Measurements from ENCODE around the gene UBR4. TPM values are rescaled to one million over a fixed set of nuclear protein-coding genes. Genes with fewer than 3 reads are reported as not detected.

UBR4 gene
- total and polyA plus RNA-seq, 2 experiments from 2014 or later: 140 to 175 TPM

GRCh38 chr1:19073311-19074186 is 136.5 kb downstream of the UBR4 start:
- no peaks in the 10 kb centered on the region for H3K9me3 ChIP-seq (ENCODE audit: low read depth)
- no peak overlapping the region for H2AFZ ChIP-seq
- no peak overlapping the region for H3K4me3 ChIP-seq
- H3K4me2 ChIP-seq: no peak overlapping the region
- DNase-seq (ENCODE audit: low spot score): no peak
- no peaks in the 10 kb centered on the region for H3K36me3 ChIP-seq (replicated peaks; ENCODE audit: insufficient read depth, low read depth)
- WGBS (ENCODE audit: low lambda C conversion rate, missing lambda C conversion rate): 93% methylated on average over 23 of the region's 23 CpGs
- TF ChIP-seq CTCF (IDR thresholded peaks at IDR 0.05; ENCODE audit: poor library complexity): no peak
- TF ChIP-seq EZH2phosphoT487 (IDR thresholded peaks at IDR 0.05; ENCODE audit: low read depth, severe bottlenecking, unreplicated experiment): no peak
- no peak for TF ChIP-seq EZH2 (IDR thresholded peaks at IDR 0.05; ENCODE audit: borderline replicate concordance)
- H3K27ac ChIP-seq: no peak overlapping the region
- no peaks in the 10 kb centered on the region for H3K4me1 ChIP-seq (ENCODE audit: insufficient read depth)
- no peaks in the 10 kb centered on the region for H3K79me2 ChIP-seq
- no peaks in the 10 kb centered on the region for H3K27me3 ChIP-seq
- no peaks in the 10 kb centered on the region for H3K9me2 ChIP-seq (replicated peaks; ENCODE audit: insufficient read depth)
- H4K20me1 ChIP-seq (ENCODE audit: insufficient read depth, poor library complexity, severe bottlenecking): peaks cover 2% of the 10 kb centered on the region

- Histone ChIP-seq H3K4me1 (ENCODE audit: insufficient read depth) (no peaks in the 10 kb centered on the region), H3K27me3 (no peaks in the 10 kb centered on the region), H3K9me3 (ENCODE audit: low read depth) (no peaks in the 10 kb centered on the region), H3K4me2 (no peak overlapping the region), H3K79me2 (no peaks in the 10 kb centered on the region), H3K9me2 (replicated peaks; ENCODE audit: insufficient read depth) (no peaks in the 10 kb centered on the region), H4K20me1 (ENCODE audit: insufficient read depth, poor library complexity, severe bottlenecking) (peaks cover 2% of the 10 kb centered on the region), H3K27ac (no peak overlapping the region), H3K4me3 (no peak overlapping the region), H2AFZ (no peak overlapping the region), H3K36me3 (replicated peaks; ENCODE audit: insufficient read depth, low read depth) (no peaks in the 10 kb centered on the region)
- 84% methylated on average over 12 of the region's 12 CpGs for WGBS (ENCODE audit: low lambda C conversion rate, missing lambda C conversion rate)
- TF ChIP-seq EZH2phosphoT487 (IDR thresholded peaks at IDR 0.05; ENCODE audit: low read depth, severe bottlenecking, unreplicated experiment) (no peak), CTCF (IDR thresholded peaks at IDR 0.05; ENCODE audit: poor library complexity) (no peak), EZH2 (IDR thresholded peaks at IDR 0.05; ENCODE audit: borderline replicate concordance) (no peak)
- no peak for DNase-seq (ENCODE audit: low spot score)
Observed at GRCh38 chr1:19072285-19072981, 137.6 kb downstream of the UBR4 start.

GRCh38 chr1:19071674-19072281 is 138.3 kb downstream of the UBR4 start:
- Histone ChIP-seq H3K27ac (no peak overlapping the region), H3K9me2 (replicated peaks; ENCODE audit: insufficient read depth) (no peaks in the 10 kb centered on the region), H3K27me3 (no peaks in the 10 kb centered on the region), H3K4me2 (no peak overlapping the region), H3K9me3 (ENCODE audit: low read depth) (no peaks in the 10 kb centered on the region), H3K4me1 (ENCODE audit: insufficient read depth) (no peaks in the 10 kb centered on the region), H3K4me3 (no peak overlapping the region), H3K79me2 (no peaks in the 10 kb centered on the region), H3K36me3 (replicated peaks; ENCODE audit: insufficient read depth, low read depth) (no peaks in the 10 kb centered on the region), H2AFZ (no peak overlapping the region), H4K20me1 (ENCODE audit: insufficient read depth, poor library complexity, severe bottlenecking) (peaks cover 2% of the 10 kb centered on the region)
- no peak for TF ChIP-seq EZH2phosphoT487 (IDR thresholded peaks at IDR 0.05; ENCODE audit: low read depth, severe bottlenecking, unreplicated experiment)
- TF ChIP-seq EZH2 (IDR thresholded peaks at IDR 0.05; ENCODE audit: borderline replicate concordance): no peak
- TF ChIP-seq CTCF (IDR thresholded peaks at IDR 0.05; ENCODE audit: poor library complexity): no peak
- WGBS (ENCODE audit: low lambda C conversion rate, missing lambda C conversion rate): 83% methylated on average over 15 of the region's 15 CpGs
- no peak for DNase-seq (ENCODE audit: low spot score)
